BLaER1 treated with 17β-estradiol and CSF1 and Interleukin-3, amounts not matched to agents 10 nM and 100 nM (cell line): ENCODE data around the gene SUFU.

Experiments used
- H3K27ac ChIP-seq, 11 experiments: shearing (Covaris generic); formaldehyde crosslinking; 2 replicates each; pipeline ENCODE4 v1.8.1; 2022
- H3K27me3 ChIP-seq, 11 experiments: shearing (Covaris generic); formaldehyde crosslinking; 2 replicates each; pipeline ENCODE4 v1.8.1; 2022
- H3K36me3 ChIP-seq, 11 experiments: shearing (Covaris generic); formaldehyde crosslinking; 2 replicates each; pipeline ENCODE4 v1.8.1; 2022
- H3K4me1 ChIP-seq, 10 experiments: shearing (Covaris generic); formaldehyde crosslinking; 2 replicates each; pipeline ENCODE4 v1.8.1; 2022
- H3K4me2 ChIP-seq, 11 experiments: shearing (Covaris generic); formaldehyde crosslinking; 2 replicates each; pipeline ENCODE4 v1.8.1; 2022
- H3K4me3 ChIP-seq, 10 experiments: shearing (Covaris generic); formaldehyde crosslinking; 2 replicates each; pipeline ENCODE4 v1.8.1; 2022
- H3K9ac ChIP-seq, 11 experiments: shearing (Covaris generic); formaldehyde crosslinking; 2 replicates each; pipeline ENCODE4 v1.8.1; 2022
- H3K9me3 ChIP-seq, 11 experiments: shearing (Covaris generic); formaldehyde crosslinking; replicated peaks in 1 of 11; 2 replicates each; pipeline ENCODE4 v1.8.1; 2022
- H4K20me1 ChIP-seq, 11 experiments: shearing (Covaris generic); formaldehyde crosslinking; 2 replicates each; pipeline ENCODE4 v1.8.1; 2022
- Cebpa-rat ChIP-seq, 11 experiments: shearing (Covaris generic); IDR thresholded peaks; 2 replicates each; pipeline ENCODE4 v1.8.1; 2022

SUFU gene

GRCh38 chr10:102682981-102683380 lies 179.2 kb downstream of the SUFU start:
- Histone ChIP-seq H4K20me1 (no peaks in the 10 kb centered on the region; a peak in 1 of 22 replicates), H3K27me3 (no peaks in the 10 kb centered on the region), H3K9me3 (no peaks in the 10 kb centered on the region), H3K36me3 (peaks cover 22 to 45% (median 29%) of the 10 kb centered on the region in 11 experiments), H3K4me1 (peaks cover 16 to 35% (median 17%) of the 10 kb centered on the region in 10 experiments), H3K9ac (no peak overlapping the region), H3K27ac (no peak overlapping the region), H3K4me2 (peak overlapping the region in 1 of 11 experiments; percentile 37; a peak in 2 of 22 replicates), H3K4me3 (no peak overlapping the region)
- no peak for TF ChIP-seq Cebpa-rat (IDR thresholded peaks at IDR 0.05)
